IMR-90 (cell line): Measurements from ENCODE around the gene NEO1. TPM values are rescaled to one million over a fixed set of nuclear protein-coding genes. Genes with fewer than 3 reads are reported as not detected.
A peak's percentile ranks its signal among the peaks of the same experiment; 100 is the strongest.

Experiments used
- ATAC-seq: fragments of 200-7000 bp; cut with Tn5 transposase; 2 replicates; pipeline ENCODE4 v1.9.1; 2020; ENCODE audit warnings: low read depth, mild to moderate bottlenecking, moderate library complexity
- BruUV-seq: library from RNA; stranded (reverse); fragments of 400-500 nt; replicated peaks from 2 replicates; lab custom pipeline; 2021; lab: Mats Ljungman, UMichigan
- CTCF ChIA-PET: fragments of 300-600 bp; formaldehyde crosslinking; extraction: SDS; loops from one replicate; lab custom pipeline; 2021; ENCODE audit warnings: antibody characterized with exemption; lab: Yijun Ruan, JAX
- POLR2A ChIA-PET: fragments of 300-600 bp; sonication (Branson Sonifier 250); formaldehyde crosslinking; loops from one replicate; lab custom pipeline; 2022; ENCODE audit warnings: antibody characterized with exemption; ENCODE audit not compliant: unreplicated experiment; lab: Charles Lee
- DNase-seq: peaks from one replicate; pipeline ENCODE4 v3.0.0; 2013
- H2AFZ ChIP-seq: replicated peaks from 2 replicates; pipeline ENCODE3; 2013; ENCODE audit warnings: low read length, mild to moderate bottlenecking; ENCODE audit not compliant: poor library complexity
- H2AK5ac ChIP-seq: 2 replicates; pipeline ENCODE4 v1.6.1; 2013; ENCODE audit warnings: low read depth, low read length, inconsistent platforms
- H2AK9ac ChIP-seq: replicated peaks from 2 replicates; pipeline ENCODE3; 2013; ENCODE audit warnings: mild to moderate bottlenecking, low read depth, low read length, moderate library complexity; ENCODE audit not compliant: poor library complexity
- H2BK120ac ChIP-seq: 2 replicates; pipeline ENCODE4 v1.6.1; 2013; ENCODE audit warnings: low read depth, low read length, inconsistent platforms
- H2BK15ac ChIP-seq: 3 replicates; pipeline ENCODE4 v1.6.1; 2013; ENCODE audit warnings: low read depth, low read length, inconsistent platforms
- H2BK20ac ChIP-seq: 2 replicates; pipeline ENCODE4 v1.6.1; 2013; ENCODE audit warnings: low read depth, mild to moderate bottlenecking, inconsistent platforms, low read length, moderate library complexity
- H2BK5ac ChIP-seq: 2 replicates; pipeline ENCODE4 v1.6.1; 2013; ENCODE audit warnings: mild to moderate bottlenecking, low read depth, low read length, inconsistent platforms; ENCODE audit not compliant: poor library complexity, severe bottlenecking
- H3K14ac ChIP-seq: replicated peaks from 2 replicates; pipeline ENCODE4 v1.6.1; 2013; ENCODE audit warnings: low read depth, low read length, inconsistent platforms
- H3K18ac ChIP-seq: 2 replicates; pipeline ENCODE4 v1.6.1; 2013; ENCODE audit warnings: low read depth, low read length, control low read depth
- H3K23ac ChIP-seq: 2 replicates; pipeline ENCODE4 v1.6.1; 2013; ENCODE audit warnings: low read depth, low read length, inconsistent platforms
- H3K27ac ChIP-seq: 2 replicates; pipeline ENCODE4 v1.5.1; 2013; ENCODE audit warnings: mild to moderate bottlenecking, control low read depth, low read length; ENCODE audit not compliant: insufficient read depth
- H3K27me3 ChIP-seq: 2 replicates; pipeline ENCODE4 v1.6.1; 2013; ENCODE audit warnings: low read length; ENCODE audit not compliant: control insufficient read depth, insufficient read depth
- H3K36me3 ChIP-seq: 2 replicates; pipeline ENCODE4 v1.6.1; 2013; ENCODE audit warnings: low read length, mixed read lengths; ENCODE audit not compliant: control insufficient read depth, insufficient read depth
- H3K4ac ChIP-seq: 2 replicates; pipeline ENCODE4 v1.6.1; 2013; ENCODE audit warnings: low read depth, low read length, inconsistent platforms
- H3K4me1 ChIP-seq: 2 replicates; pipeline ENCODE4 v1.6.1; 2013; ENCODE audit warnings: low read length, mixed read lengths; ENCODE audit not compliant: control insufficient read depth, insufficient read depth
- H3K4me2 ChIP-seq: 2 replicates; pipeline ENCODE4 v1.6.1; 2013; ENCODE audit warnings: low read depth, mild to moderate bottlenecking, control low read depth, low read length, moderate library complexity
- H3K4me3 ChIP-seq: 2 replicates; pipeline ENCODE4 v1.5.1; 2013; ENCODE audit warnings: low read depth, mild to moderate bottlenecking, control low read depth, low read length, moderate library complexity; ENCODE audit not compliant: insufficient read depth
- H3K56ac ChIP-seq: 2 replicates; pipeline ENCODE4 v1.6.1; 2013; ENCODE audit warnings: low read length, inconsistent platforms; ENCODE audit not compliant: insufficient read depth; ENCODE audit errors: extremely low read depth
- H3K79me1 ChIP-seq, 2 experiments: 2 replicates each; pipeline ENCODE4 v1.6.1; 2013; ENCODE audit warnings: low read length in 2 of 2, inconsistent platforms in 1 of 2, low read depth in 1 of 2
- H3K9ac ChIP-seq: 2 replicates; pipeline ENCODE4 v1.6.1; 2013; ENCODE audit warnings: low read depth, low read length, control low read depth
- H3K9me1 ChIP-seq: 2 replicates; pipeline ENCODE4 v1.6.1; 2013; ENCODE audit warnings: low read length, inconsistent platforms; ENCODE audit not compliant: insufficient read depth
- H3K9me3 ChIP-seq: 2 replicates; pipeline ENCODE4 v1.6.1; 2013; ENCODE audit warnings: low read length; ENCODE audit not compliant: control insufficient read depth, insufficient read depth
- H4K20me1 ChIP-seq: 2 replicates; pipeline ENCODE4 v1.6.1; 2013; ENCODE audit warnings: low read length, inconsistent platforms; ENCODE audit not compliant: insufficient read depth
- H4K5ac ChIP-seq: 2 replicates; pipeline ENCODE4 v1.6.1; 2013; ENCODE audit warnings: mild to moderate bottlenecking, low read depth, low read length, control low read depth
- H4K8ac ChIP-seq, 2 experiments: 2 replicates each; pipeline ENCODE4 v1.6.1; 2013; ENCODE audit warnings: low read depth in 2 of 2, low read length in 2 of 2, control low read depth in 1 of 2, inconsistent platforms in 1 of 2
- H4K91ac ChIP-seq: 2 replicates; pipeline ENCODE4 v1.6.1; 2013; ENCODE audit warnings: low read depth, low read length, inconsistent platforms; ENCODE audit not compliant: insufficient read depth
- FOS ChIP-seq: fragments of 150-350 bp; IDR thresholded peaks from 2 replicates; pipeline ENCODE4 v1.6.1; 2016; ENCODE audit warnings: low read depth, low read length
- MAZ ChIP-seq: IDR thresholded peaks from 2 replicates; pipeline ENCODE4 v1.6.1; 2012; ENCODE audit warnings: low read depth, mild to moderate bottlenecking, low read length, improper control_type of control experiment, moderate library complexity, borderline replicate concordance
- MXI1 ChIP-seq: IDR thresholded peaks from 2 replicates; pipeline ENCODE4 v1.6.1; 2012; ENCODE audit warnings: low read depth, mild to moderate bottlenecking, low read length, moderate library complexity, borderline replicate concordance
- NFE2L2 ChIP-seq: fragments of 150-350 bp; IDR thresholded peaks from 2 replicates; pipeline ENCODE4 v1.6.1; 2016; ENCODE audit warnings: low read depth, mild to moderate bottlenecking, low read length
- POLR2A ChIP-seq: IDR thresholded peaks from 2 replicates; pipeline ENCODE4 v1.6.1; 2012; ENCODE audit warnings: mild to moderate bottlenecking, low read depth, low read length
- RAD21 ChIP-seq: IDR thresholded peaks from 2 replicates; pipeline ENCODE4 v1.6.1; 2012; ENCODE audit warnings: low read length, improper control_type of control experiment
- SMC3 ChIP-seq: fragments of 150-350 bp; IDR thresholded peaks from 2 replicates; pipeline ENCODE4 v1.6.1; 2016; ENCODE audit warnings: low read depth, mild to moderate bottlenecking, antibody characterized with exemption, low read length, moderate library complexity
- WGBS, 2 experiments: methylation state at CpG; one replicate each; pipeline versions ENCODE4 v1.1.5 to v1.1.7; 2013; ENCODE audit warnings: missing lambda C conversion rate in 2 of 2; ENCODE audit not compliant: insufficient read length in 1 of 2; ENCODE audit errors: extremely low coverage in 2 of 2; 5-methylcytosine and 5-hydroxymethylcytosine counted together
- dilution Hi-C: fragments of 300-500 bp; cut with HindIII; formaldehyde crosslinking; loops from one replicate; pipeline ENCODE4 v1.14.3; 2018; ENCODE audit warnings: low sequenced_read_pairs; ENCODE audit not compliant: unreplicated experiment
- in situ Hi-C: fragments of 300-500 bp; cut with MboI; formaldehyde crosslinking; loops from 3 replicates; pipeline ENCODE4 v1.14.3; 2019; ENCODE audit warnings: low sequenced_read_pairs, inconsistent platforms, mixed read lengths
- intact Hi-C: fragments of 100-400 bp; cut with micrococcal nuclease; formaldehyde crosslinking; loops from 2 replicates; pipeline ENCODE4 v1.10.0; 2022
- polyA plus RNA-seq, 3 experiments: library from polyadenylated mRNA; depleted of rRNA; stranded (reverse); fragments of >200 nt; gene quantifications; 2 replicates each; pipeline ENCODE4 v1.2.3, GENCODE V29; 2012; ENCODE audit warnings: low replicate concordance in 1 of 3
- total RNA-seq: library from RNA; depleted of rRNA; stranded (reverse); fragments of >200 nt; gene quantifications from 2 replicates; pipeline ENCODE4 v1.2.3, GENCODE V29; 2012
- TF ChIP-seq, protein P1 (sequence below): fragments of 150-350 bp; IDR thresholded peaks from 2 replicates; pipeline ENCODE4 v1.6.1; 2017; ENCODE audit warnings: mild to moderate bottlenecking, antibody characterized with exemption, low read length, low read depth

Gene NEO1
- total and polyA plus RNA-seq, 2 of the 4 experiments (the other 2 are of a cell fraction) = 16.3 to 18.5 TPM

DNA sequence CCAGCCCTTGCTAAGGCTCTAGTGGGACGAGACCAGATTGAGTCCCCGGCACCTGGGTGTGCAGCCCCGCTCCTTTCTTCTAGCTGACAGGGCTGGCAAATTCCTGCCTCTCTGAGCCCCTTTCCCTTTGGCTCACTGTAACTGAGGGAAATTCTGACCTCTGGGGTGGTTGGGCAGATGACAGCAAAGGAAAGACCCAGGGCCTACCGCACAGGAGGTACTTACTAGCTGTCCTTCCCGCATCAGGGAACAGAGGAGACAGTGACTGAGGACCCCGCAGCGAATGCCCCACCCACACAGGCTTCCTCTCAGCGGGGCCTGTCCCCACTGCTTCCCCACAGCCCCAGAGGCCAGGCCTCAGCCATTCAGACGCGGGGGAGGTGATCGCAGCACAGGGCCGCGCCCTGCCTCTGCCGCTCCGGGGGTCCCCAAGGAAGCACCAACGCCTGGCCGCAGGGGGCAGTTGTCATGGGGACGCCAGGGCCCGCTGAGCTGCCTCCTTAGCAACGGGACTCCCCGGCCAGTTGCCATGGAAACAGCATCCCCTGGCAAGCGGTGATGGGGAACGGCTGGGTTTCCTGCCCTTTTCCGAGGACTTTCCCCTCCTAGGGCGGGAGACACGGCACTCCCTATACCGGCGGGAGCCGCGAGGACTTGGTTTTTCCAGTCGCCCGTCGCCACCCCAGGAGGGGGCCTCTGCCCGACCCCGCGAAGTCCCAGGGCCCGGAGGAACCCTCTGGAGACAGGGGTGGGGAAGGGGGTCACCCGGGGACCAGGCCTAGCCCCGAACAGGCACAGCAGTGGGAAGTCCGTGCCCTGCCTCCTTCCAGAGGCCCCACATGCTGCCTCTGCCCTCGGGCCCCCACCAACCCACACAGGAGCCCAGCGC, 266.4 kb downstream of the NEO1 start:
- POLR2A ChIA-PET = no interaction called here
- Histone ChIP-seq H3K9me3 (no peaks in the 10 kb centered on the region), H3K23ac (no peak overlapping the region), H2BK15ac (no peak overlapping the region), H2BK120ac (no peak overlapping the region), H3K4ac (no peak overlapping the region), H2AK5ac (no peak overlapping the region), H2BK5ac (no peak overlapping the region), H3K4me1 (no peaks in the 10 kb centered on the region; the same call in 1 of the 2 replicates), H3K27me3 (peaks cover 30% of the 10 kb centered on the region), H3K9me1 (no peaks in the 10 kb centered on the region), H4K8ac (no peak overlapping the region), H4K91ac (no peak overlapping the region), H4K5ac (no peak overlapping the region), H3K79me1 (no peaks in the 10 kb centered on the region), H3K14ac (no peak overlapping the region), H3K36me3 (no peaks in the 10 kb centered on the region), H3K56ac (no peak overlapping the region), H3K9ac (no peak overlapping the region), H4K20me1 (no peaks in the 10 kb centered on the region), H3K4me3 (no peak overlapping the region), H3K27ac (no peak overlapping the region), H2AK9ac (no peak overlapping the region), H2BK20ac (no peak overlapping the region), H3K18ac (no peak overlapping the region), H3K4me2 (no peak overlapping the region), H2AFZ (peak overlapping the region; percentile 43)
- 0 out of 2 replicates have a peak, but pooled peaks have one; percentile 24 for ATAC-seq
- dilution Hi-C loops (no loop called here), intact Hi-C loops (no loop called here), in situ Hi-C loops (no loop called here)
- BruUV-seq = no TSS peak
- CTCF ChIA-PET = no interaction called here
- DNase-seq = no peak
- TF ChIP-seq RAD21 (no peak), SMC3 (no peak), NFE2L2 (no peak), MAZ (no peak), POLR2A (no peak), FOS (no peak), MXI1 (no peak)
- TF ChIP-seq, protein P1, sequence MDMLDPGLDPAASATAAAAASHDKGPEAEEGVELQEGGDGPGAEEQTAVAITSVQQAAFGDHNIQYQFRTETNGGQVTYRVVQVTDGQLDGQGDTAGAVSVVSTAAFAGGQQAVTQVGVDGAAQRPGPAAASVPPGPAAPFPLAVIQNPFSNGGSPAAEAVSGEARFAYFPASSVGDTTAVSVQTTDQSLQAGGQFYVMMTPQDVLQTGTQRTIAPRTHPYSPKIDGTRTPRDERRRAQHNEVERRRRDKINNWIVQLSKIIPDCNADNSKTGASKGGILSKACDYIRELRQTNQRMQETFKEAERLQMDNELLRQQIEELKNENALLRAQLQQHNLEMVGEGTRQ = no peak
- 11% methylated on average over 3 of the region's 42 CpGs; no CpG with 5 or more reads in 1 of the 2 experiments for WGBS, 2 experiments
